ENCODE data around the gene CASZ1. TPM values are rescaled to one million over a fixed set of nuclear protein-coding genes. Genes with fewer than 3 reads are reported as not detected.

CASZ1 gene
- total RNA-seq, 4 donors from 2014 or later: 5.2 to 38.5 (median 18.7) TPM

GRCh38 chr1:10642403-10643080, 153.9 kb downstream of the CASZ1 start:
- no peak overlapping the region for H3K27ac ChIP-seq
- H3K36me3 ChIP-seq: peaks cover 4 to 16% of the 10 kb centered on the region in 2 donors
- intact Hi-C loops (cut with DNase I): loop anchor here (10.0 kb wide), 1 partner anchor 108 kb away; no protein-coding TSS in a partner anchor
- H3K9me3 ChIP-seq: no peaks in the 10 kb centered on the region
- TF ChIP-seq POLR2A (IDR thresholded peaks at IDR 0.05): no peak
- TF ChIP-seq, protein P1, sequence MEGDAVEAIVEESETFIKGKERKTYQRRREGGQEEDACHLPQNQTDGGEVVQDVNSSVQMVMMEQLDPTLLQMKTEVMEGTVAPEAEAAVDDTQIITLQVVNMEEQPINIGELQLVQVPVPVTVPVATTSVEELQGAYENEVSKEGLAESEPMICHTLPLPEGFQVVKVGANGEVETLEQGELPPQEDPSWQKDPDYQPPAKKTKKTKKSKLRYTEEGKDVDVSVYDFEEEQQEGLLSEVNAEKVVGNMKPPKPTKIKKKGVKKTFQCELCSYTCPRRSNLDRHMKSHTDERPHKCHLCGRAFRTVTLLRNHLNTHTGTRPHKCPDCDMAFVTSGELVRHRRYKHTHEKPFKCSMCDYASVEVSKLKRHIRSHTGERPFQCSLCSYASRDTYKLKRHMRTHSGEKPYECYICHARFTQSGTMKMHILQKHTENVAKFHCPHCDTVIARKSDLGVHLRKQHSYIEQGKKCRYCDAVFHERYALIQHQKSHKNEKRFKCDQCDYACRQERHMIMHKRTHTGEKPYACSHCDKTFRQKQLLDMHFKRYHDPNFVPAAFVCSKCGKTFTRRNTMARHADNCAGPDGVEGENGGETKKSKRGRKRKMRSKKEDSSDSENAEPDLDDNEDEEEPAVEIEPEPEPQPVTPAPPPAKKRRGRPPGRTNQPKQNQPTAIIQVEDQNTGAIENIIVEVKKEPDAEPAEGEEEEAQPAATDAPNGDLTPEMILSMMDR (IDR thresholded peaks at IDR 0.05): no peak
- H3K4me3 ChIP-seq (replicated peaks in 1 of 3): no peak overlapping the region
- WGBS, 2 donors: 88 to 92% methylated on average over 19 to 23 of the region's 31 CpGs
- H3K4me1 ChIP-seq: no peaks in the 10 kb centered on the region
- H3K27me3 ChIP-seq: no peaks in the 10 kb centered on the region
- DNase-seq: no peak

DNA sequence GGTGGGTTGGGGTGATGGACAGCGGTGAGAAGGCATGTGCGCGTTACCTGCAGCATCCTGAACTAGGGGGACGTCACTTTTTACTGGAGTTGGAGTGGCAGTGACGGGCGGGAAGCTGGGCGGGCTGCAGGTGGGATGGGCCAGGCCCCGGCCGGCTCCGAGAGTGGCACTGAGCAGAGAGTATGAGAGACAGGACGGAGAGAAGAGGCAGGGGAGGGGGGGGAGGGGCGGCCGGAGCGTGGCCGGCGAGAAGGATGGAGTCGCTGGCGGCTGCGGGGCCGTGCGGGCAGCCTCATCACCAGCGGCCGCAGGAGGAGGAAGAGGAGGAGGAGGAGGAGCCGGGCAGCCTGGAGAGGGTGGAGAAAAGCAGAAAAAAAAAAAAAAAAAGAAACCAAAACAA, 154.5 kb downstream of the CASZ1 start:
- no peak overlapping the region for H3K27ac ChIP-seq
- no peak for DNase-seq
- intact Hi-C loops (cut with DNase I): loop anchor here (10.0 kb wide), 1 partner anchor 107 kb away; no protein-coding TSS in a partner anchor
- H3K4me3 ChIP-seq (replicated peaks in 1 of 3): no peak overlapping the region
- H3K4me1 ChIP-seq: no peaks in the 10 kb centered on the region
- no peaks in the 10 kb centered on the region for H3K27me3 ChIP-seq
- H3K36me3 ChIP-seq: peaks cover 4 to 16% of the 10 kb centered on the region in 2 donors
- WGBS, 2 donors: 88 to 92% methylated on average over 23 to 24 of the region's 24 CpGs
- H3K9me3 ChIP-seq: no peaks in the 10 kb centered on the region
- no peak for TF ChIP-seq POLR2A (IDR thresholded peaks at IDR 0.05)
- TF ChIP-seq, protein P1 (IDR thresholded peaks at IDR 0.05): no peak

DNA sequence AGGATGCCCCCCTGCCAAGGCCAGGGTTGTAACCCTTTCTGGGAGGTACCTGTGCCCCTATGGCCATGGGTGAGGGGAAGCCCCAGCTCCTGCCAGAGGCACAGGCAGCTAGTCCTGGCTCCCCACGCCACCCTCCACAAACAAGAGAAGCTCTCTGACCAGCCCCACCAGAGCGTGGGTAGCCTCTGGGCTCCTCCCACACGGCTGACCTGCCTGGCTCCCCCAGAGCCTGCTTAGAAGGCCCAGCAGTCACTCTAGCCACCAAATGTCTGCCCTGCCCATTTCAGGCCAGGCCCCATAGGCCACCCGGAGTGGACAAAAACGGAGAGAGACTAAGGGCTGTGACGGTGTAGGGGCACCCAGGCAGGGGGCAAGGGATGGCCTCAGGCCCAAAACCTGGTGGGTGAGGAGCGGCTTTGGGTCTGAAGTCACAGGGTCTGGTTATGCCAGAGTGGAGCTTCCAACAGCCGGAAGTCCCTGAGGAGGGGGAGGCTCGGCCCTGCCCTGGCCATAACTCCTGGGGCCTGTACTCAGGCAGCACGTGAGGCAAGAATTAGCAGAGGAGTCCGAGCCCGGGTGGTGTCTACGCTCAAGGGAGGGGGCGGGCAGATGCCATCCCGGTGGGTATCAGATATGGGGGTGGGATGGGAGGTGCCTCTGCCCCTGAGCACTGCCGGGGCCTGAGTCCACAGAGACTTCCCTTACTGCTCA, 155.4 kb downstream of the CASZ1 start:
- Histone ChIP-seq H3K4me1 (no peaks in the 10 kb centered on the region), H3K4me3 (replicated peaks in 1 of 3) (no peak overlapping the region), H3K27me3 (no peaks in the 10 kb centered on the region), H3K36me3 (peaks cover 4 to 16% of the 10 kb centered on the region in 2 donors), H3K9me3 (no peaks in the 10 kb centered on the region), H3K27ac (peak overlapping the region in 1 of 3 donors; percentile 33)
- TF ChIP-seq POLR2A (IDR thresholded peaks at IDR 0.05): no peak
- TF ChIP-seq, protein P1 (IDR thresholded peaks at IDR 0.05): no peak
- 94 to 96% methylated on average over 12 to 15 of the region's 16 CpGs for WGBS, 2 donors
- DNase-seq: no peak
- intact Hi-C loops (cut with DNase I): loop anchor here (10.0 kb wide), 1 partner anchor 106 kb away; no protein-coding TSS in a partner anchor

DNA sequence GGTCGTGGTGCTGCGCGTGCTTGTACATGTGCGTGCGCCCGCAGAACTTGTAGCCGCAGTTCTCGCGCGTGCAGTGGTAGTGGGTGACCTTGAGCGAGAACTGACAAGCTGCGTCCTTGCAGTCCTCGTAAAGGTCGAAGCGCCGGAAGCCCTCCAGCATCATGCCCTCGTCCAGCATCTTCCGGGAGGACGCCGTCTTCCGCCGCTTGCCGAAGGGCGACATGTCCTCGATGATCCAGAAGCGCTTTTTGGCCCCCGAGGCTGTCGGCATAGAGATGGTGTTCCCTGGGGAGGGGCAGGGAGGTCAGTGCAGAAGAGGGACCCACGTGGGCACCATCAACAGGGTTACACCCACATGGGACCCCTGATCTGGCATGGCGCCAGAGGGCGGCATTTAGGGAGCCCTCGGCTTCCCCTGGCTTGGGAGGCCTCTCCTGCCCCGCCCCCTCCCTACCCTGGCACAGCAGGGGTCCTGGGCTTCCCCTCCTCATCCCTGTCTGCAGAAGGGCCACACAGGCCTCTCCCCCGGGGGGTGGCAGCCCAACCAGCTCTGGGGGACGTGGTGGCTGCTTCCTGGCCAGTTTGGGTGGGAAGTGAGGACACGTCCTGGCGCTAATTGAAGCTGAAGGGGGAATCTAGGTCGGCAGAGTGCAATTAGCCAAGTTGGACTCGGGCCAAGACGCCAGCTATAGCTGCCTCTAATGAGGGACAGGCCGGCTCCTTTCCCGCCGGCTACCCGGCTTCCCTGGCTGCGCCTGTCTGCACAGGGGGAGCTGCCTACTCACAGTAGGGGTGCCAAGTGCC, 156.5 kb downstream of the CASZ1 start:
- Histone ChIP-seq H3K9me3 (no peaks in the 10 kb centered on the region), H3K4me1 (peaks cover 0 to under 1% of the 10 kb centered on the region in 2 donors), H3K27ac (peak overlapping the region in 1 of 3 donors; percentile 33), H3K4me3 (replicated peaks in 1 of 3) (no peak overlapping the region), H3K27me3 (no peaks in the 10 kb centered on the region), H3K36me3 (peaks cover 4 to 10% of the 10 kb centered on the region in 2 donors)
- 90 to 92% methylated on average over 37 to 38 of the region's 45 CpGs for WGBS, 2 donors
- DNase-seq: no peak
- intact Hi-C loops (cut with DNase I): loop anchor here (10.0 kb wide), 1 partner anchor 105 kb away; no protein-coding TSS in a partner anchor
- TF ChIP-seq, protein P1 (IDR thresholded peaks at IDR 0.05): no peak
- TF ChIP-seq POLR2A (IDR thresholded peaks at IDR 0.05): no peak

All from thyroid gland (tissue), 4 donors.